H9 (cell line): Measurements from ENCODE around the gene FBXO10. TPM values are rescaled to one million over a fixed set of nuclear protein-coding genes. Genes with fewer than 3 reads are reported as not detected.

Experiments used
- DNase-seq: peaks from one replicate; pipeline ENCODE4 v3.0.0-alpha.2; 2017
- H2AFZ ChIP-seq: one replicate; pipeline ENCODE4 v1.6.1; 2013; ENCODE audit warnings: mild to moderate bottlenecking, low read length, control low read depth, moderate library complexity
- H2AK5ac ChIP-seq: 2 replicates; pipeline ENCODE4 v1.6.1; 2013; ENCODE audit warnings: low read length, control low read depth, mixed read lengths; ENCODE audit not compliant: insufficient read length
- H2BK120ac ChIP-seq: one replicate; pipeline ENCODE4 v1.6.1; 2013; ENCODE audit warnings: low read depth, mild to moderate bottlenecking, low read length, control low read depth, inconsistent platforms; ENCODE audit not compliant: poor library complexity, severe bottlenecking
- H2BK12ac ChIP-seq: 2 replicates; pipeline ENCODE4 v1.6.1; 2013; ENCODE audit warnings: low read length, control low read depth, mixed read lengths, low read depth; ENCODE audit not compliant: insufficient read length
- H2BK15ac ChIP-seq: 2 replicates; pipeline ENCODE4 v1.6.1; 2013; ENCODE audit warnings: low read depth, low read length, control low read depth
- H2BK20ac ChIP-seq: one replicate; pipeline ENCODE4 v1.6.1; 2013; ENCODE audit warnings: low read depth, mild to moderate bottlenecking, low read length, control low read depth, inconsistent platforms; ENCODE audit not compliant: poor library complexity, severe bottlenecking
- H2BK5ac ChIP-seq: 2 replicates; pipeline ENCODE4 v1.6.1; 2013; ENCODE audit warnings: low read length, control low read depth, mixed read lengths; ENCODE audit not compliant: insufficient read length
- H3K14ac ChIP-seq: 2 replicates; pipeline ENCODE4 v1.6.1; 2013; ENCODE audit warnings: low read length, control low read depth; ENCODE audit not compliant: insufficient read depth
- H3K18ac ChIP-seq: 2 replicates; pipeline ENCODE4 v1.6.1; 2013; ENCODE audit warnings: low read depth, mild to moderate bottlenecking, mixed read lengths, low read length, control low read depth; ENCODE audit not compliant: insufficient read length
- H3K23ac ChIP-seq: 2 replicates; pipeline ENCODE4 v1.6.1; 2013; ENCODE audit warnings: low read length, control low read depth, mixed read lengths, low read depth; ENCODE audit not compliant: insufficient read length
- H3K23me2 ChIP-seq: 2 replicates; pipeline ENCODE4 v1.6.1; 2013; ENCODE audit warnings: low read depth, mild to moderate bottlenecking, mixed read lengths, low read length, control low read depth; ENCODE audit not compliant: insufficient read length, poor library complexity, severe bottlenecking
- H3K27ac ChIP-seq: 2 replicates; pipeline ENCODE4 v1.5.1; 2013; ENCODE audit warnings: low read length, control low read depth, mixed read lengths, low read depth; ENCODE audit not compliant: insufficient read length
- H3K27me3 ChIP-seq: 2 replicates; pipeline ENCODE4 v1.6.1; 2013; ENCODE audit warnings: low read length, control low read depth, inconsistent platforms; ENCODE audit not compliant: insufficient read depth
- H3K4ac ChIP-seq: 2 replicates; pipeline ENCODE4 v1.6.1; 2013; ENCODE audit warnings: low read depth, mild to moderate bottlenecking, control low read depth, inconsistent platforms, low read length, moderate library complexity
- H3K4me1 ChIP-seq: 2 replicates; pipeline ENCODE4 v1.6.1; 2013; ENCODE audit warnings: low read length, control low read depth, inconsistent platforms; ENCODE audit not compliant: insufficient read depth
- H3K4me2 ChIP-seq: 2 replicates; pipeline ENCODE4 v1.6.1; 2013; ENCODE audit warnings: low read length, control low read depth, mixed read lengths; ENCODE audit not compliant: insufficient read length, insufficient read depth
- H3K56ac ChIP-seq: 2 replicates; pipeline ENCODE4 v1.6.1; 2013; ENCODE audit warnings: low read depth, mild to moderate bottlenecking, mixed read lengths, low read length, control low read depth; ENCODE audit not compliant: insufficient read length
- H3K79me1 ChIP-seq: 2 replicates; pipeline ENCODE4 v1.6.1; 2013; ENCODE audit warnings: low read depth, mild to moderate bottlenecking, moderate library complexity, low read length, control low read depth, inconsistent platforms; ENCODE audit not compliant: insufficient read depth, poor library complexity, severe bottlenecking
- H3K79me2 ChIP-seq: 2 replicates; pipeline ENCODE4 v1.6.1; 2013; ENCODE audit warnings: low read length, control low read depth, inconsistent platforms; ENCODE audit not compliant: insufficient read depth
- H3K9ac ChIP-seq: 2 replicates; pipeline ENCODE4 v1.6.1; 2013; ENCODE audit warnings: low read length, control low read depth, mixed read lengths; ENCODE audit not compliant: insufficient read length; ENCODE audit errors: extremely low read depth
- H3K9me3 ChIP-seq: one replicate; pipeline ENCODE4 v1.6.1; 2013; ENCODE audit warnings: low read depth, low read length, inconsistent platforms; ENCODE audit not compliant: control insufficient read depth
- H3T11ph ChIP-seq: one replicate; pipeline ENCODE4 v1.6.1; 2013; ENCODE audit warnings: mild to moderate bottlenecking, low read length, control low read depth, inconsistent platforms
- H4K20me1 ChIP-seq: one replicate; pipeline ENCODE4 v1.6.1; 2013; ENCODE audit not compliant: control insufficient read depth, insufficient read length, insufficient read depth
- H4K5ac ChIP-seq: 2 replicates; pipeline ENCODE4 v1.6.1; 2013; ENCODE audit warnings: low read depth, mild to moderate bottlenecking, mixed read lengths, low read length, control low read depth; ENCODE audit not compliant: insufficient read length
- H4K8ac ChIP-seq: replicated peaks from 2 replicates; pipeline ENCODE4 v1.6.1; 2013; ENCODE audit warnings: low read length, control low read depth, mixed read lengths, low read depth; ENCODE audit not compliant: insufficient read length
- H4K91ac ChIP-seq: 2 replicates; pipeline ENCODE4 v1.6.1; 2013; ENCODE audit warnings: low read depth, mild to moderate bottlenecking, moderate library complexity, mixed read lengths, low read length, control low read depth; ENCODE audit not compliant: insufficient read length
- H3K27ac Mint-ChIP-seq, 3 experiments: 2 replicates in 2 of 3; 3 replicates in 1 of 3; pipeline ENCODE4 v1.8.0; 2020 to 2021; ENCODE audit warnings: mixed read lengths in 3 of 3, mild to moderate bottlenecking in 1 of 3, moderate library complexity in 1 of 3
- H3K27me3 Mint-ChIP-seq: 2 replicates; pipeline ENCODE4 v1.8.0; 2021; ENCODE audit warnings: low read depth, mild to moderate bottlenecking, moderate library complexity, mixed read lengths
- H3K36me3 Mint-ChIP-seq, 3 experiments: 2 replicates in 2 of 3; 3 replicates in 1 of 3; pipeline ENCODE4 v1.8.0; 2020 to 2021; ENCODE audit warnings: low read depth in 3 of 3, mixed read lengths in 3 of 3; ENCODE audit not compliant: insufficient read depth in 1 of 3
- H3K4me1 Mint-ChIP-seq, 2 experiments: 2 replicates each; pipeline ENCODE4 v1.8.0; 2020; ENCODE audit warnings: mixed read lengths in 2 of 2
- H3K4me3 Mint-ChIP-seq, 2 experiments: 2 replicates in 1 of 2; 3 replicates in 1 of 2; pipeline ENCODE4 v1.8.0; 2020 to 2021; ENCODE audit warnings: mild to moderate bottlenecking in 2 of 2, mixed read lengths in 2 of 2, moderate library complexity in 1 of 2
- H3K9me3 Mint-ChIP-seq, 2 experiments: 2 replicates in 1 of 2; 3 replicates in 1 of 2; pipeline ENCODE4 v1.8.0; 2020; ENCODE audit warnings: mild to moderate bottlenecking in 2 of 2, mixed read lengths in 2 of 2, moderate library complexity in 1 of 2
- CTCF ChIP-seq: fragments of 200-600 bp; sonication (generic); conservative IDR thresholded peaks from 3 replicates; pipeline ENCODE4 v1.8.0; 2021; ENCODE audit warnings: antibody characterized with exemption, mild to moderate bottlenecking
- WGBS: extraction: QIAGEN DNeasy Blood & Tissue Kit; methylation state at CpG from one replicate; pipeline ENCODE4 v1.1.7; 2013; ENCODE audit warnings: missing lambda C conversion rate, low lambda C conversion rate, mixed read lengths; ENCODE audit not compliant: insufficient read length; ENCODE audit errors: extremely low coverage; 5-methylcytosine and 5-hydroxymethylcytosine counted together
- total RNA-seq: library from RNA; stranded (reverse); gene quantifications from 2 replicates; pipeline ENCODE4 v1.2.1, GENCODE V29; 2021

FBXO10 gene
- total RNA-seq, 1 experiment from 2014 or later = 16.8 TPM

GRCh38 chr9:37508834-37509206 is 67.4 kb downstream of the FBXO10 start:
- 0 out of 4 replicates have a peak, but pooled peaks cover 0 to 2% of the 10 kb centered on the region in 2 experiments for H3K4me1 Mint-ChIP-seq
- H2BK20ac ChIP-seq = no peak overlapping the region
- no peak overlapping the region for H4K91ac ChIP-seq
- H2BK5ac ChIP-seq = no peak overlapping the region
- no peak overlapping the region for H3K18ac ChIP-seq
- H2AFZ ChIP-seq = no peak overlapping the region
- no peak overlapping the region for H3K9ac ChIP-seq
- no peak overlapping the region for H3K4ac ChIP-seq
- peak overlapping the region in 2 of 3 experiments; percentile 0 to 83; a peak in 2 of 7 replicates for H3K27ac Mint-ChIP-seq
- no peaks in the 10 kb centered on the region for H3K79me1 ChIP-seq
- H2BK120ac ChIP-seq = no peak overlapping the region
- DNase-seq = no peak
- no peak overlapping the region for H2AK5ac ChIP-seq
- no peaks in the 10 kb centered on the region for H4K20me1 ChIP-seq
- H3K27ac ChIP-seq = no peak overlapping the region
- no CpG with 5 or more reads among the region's 3 CpGs for WGBS
- no peaks in the 10 kb centered on the region for H3K79me2 ChIP-seq
- H4K5ac ChIP-seq = no peak overlapping the region
- H3K27me3 Mint-ChIP-seq = no peaks in the 10 kb centered on the region; the same call in 1 of the 2 replicates
- no peaks in the 10 kb centered on the region for H3K9me3 Mint-ChIP-seq
- H3K4me2 ChIP-seq = no peak overlapping the region
- H3K9me3 ChIP-seq = no peaks in the 10 kb centered on the region
- no peaks in the 10 kb centered on the region for H3K4me1 ChIP-seq
- H3K27me3 ChIP-seq = no peaks in the 10 kb centered on the region
- H3K23ac ChIP-seq = no peak overlapping the region
- H3T11ph ChIP-seq = no peak overlapping the region
- H3K36me3 Mint-ChIP-seq = peaks cover 11 to 43% (median 12%) of the 10 kb centered on the region in 3 experiments; a peak in 6 of 7 replicates
- H2BK15ac ChIP-seq = no peak overlapping the region
- H3K14ac ChIP-seq = no peak overlapping the region
- no peak overlapping the region for H4K8ac ChIP-seq
- no peak overlapping the region for H2BK12ac ChIP-seq
- no peak for TF ChIP-seq CTCF
- H3K56ac ChIP-seq = no peak overlapping the region
- no peak overlapping the region for H3K4me3 Mint-ChIP-seq
- no peaks in the 10 kb centered on the region for H3K23me2 ChIP-seq
